GM21360 (cell line): ENCODE measurements around the gene ING1.

Experiments used
- ATAC-seq: cut with Tn5 transposase; IDR thresholded peaks from one replicate; pipeline ENCODE4 v1.9.1; 2021; ENCODE audit warnings: mild to moderate bottlenecking, moderate library complexity; ENCODE audit not compliant: unreplicated experiment

ING1 gene

GRCh38 chr13:110769097-110769496 is 55.6 kb downstream of the ING1 start:
- ATAC-seq = no peak

- no peak for ATAC-seq
These were observed 57.2 kb downstream of the ING1 start for GRCh38 chr13:110770678-110771077.

- no peak for ATAC-seq
These were observed 57.7 kb downstream of the ING1 start for GRCh38 chr13:110771194-110771593.

GRCh38 chr13:110772091-110772984 is 58.8 kb downstream of the ING1 start:
- no peak for ATAC-seq
